K562 (cell line): Measurements from ENCODE around the gene EEF2K. TPM values are rescaled to one million over a fixed set of nuclear protein-coding genes. Genes with fewer than 3 reads are reported as not detected.
A peak's percentile ranks its signal among the peaks of the same experiment; 100 is the strongest.

Experiments
- ARID4B ChIP-seq: sonication (generic); formaldehyde crosslinking; IDR thresholded peaks from 2 replicates; pipeline ENCODE4 v1.8.0; 2022; ENCODE audit warnings: mild to moderate bottlenecking, missing genetic modification reagents
- CAMTA2 ChIP-seq: fragments of 250-450 bp; sonication (Bioruptor Pico); conservative IDR thresholded peaks from 2 replicates; pipeline ENCODE4 v1.5.1; 2022
- CBX5 ChIP-seq: IDR thresholded peaks from 2 replicates; pipeline ENCODE4 v1.6.1; 2014; ENCODE audit warnings: low read depth, borderline replicate concordance
- DDX20 ChIP-seq: fragments of 450-650 bp; IDR thresholded peaks from 2 replicates; pipeline ENCODE4 v1.6.1; 2016; ENCODE audit warnings: missing genetic modification characterization, low read depth, mild to moderate bottlenecking, missing compliant biosample characterization, moderate library complexity
- KAT2B ChIP-seq: IDR thresholded peaks from one replicate; pipeline ENCODE4 v1.6.1; 2012; ENCODE audit warnings: low read depth, mild to moderate bottlenecking, control low read depth, inconsistent platforms, low read length, moderate library complexity
- NFYB ChIP-seq: IDR thresholded peaks from 2 replicates; pipeline ENCODE4 v1.6.1; 2011; ENCODE audit warnings: mild to moderate bottlenecking, moderate library complexity; ENCODE audit not compliant: insufficient read length; ENCODE audit errors: extremely low read depth
- POU5F1 ChIP-seq: fragments of 150-350 bp; IDR thresholded peaks from 2 replicates; pipeline ENCODE4 v1.6.1; 2014; ENCODE audit warnings: borderline replicate concordance, low read length, low read depth, mild to moderate bottlenecking; ENCODE audit not compliant: partially characterized antibody
- PTBP1 ChIP-seq: fragments of 200-400 bp; formaldehyde crosslinking; IDR thresholded peaks from 2 replicates; pipeline ENCODE4 v1.6.1; 2017; ENCODE audit warnings: low read depth, low read length
- RREB1 ChIP-seq: fragments of 250-450 bp; sonication (Bioruptor Pico); IDR thresholded peaks from 2 replicates; pipeline ENCODE4 v1.4.0; 2020
- SNIP1 ChIP-seq: fragments of 450-650 bp; IDR thresholded peaks from 2 replicates; pipeline ENCODE4 v1.7.1; 2017; ENCODE audit warnings: low read depth, mild to moderate bottlenecking
- TARDBP ChIP-seq: fragments of 450-650 bp; IDR thresholded peaks from 2 replicates; pipeline ENCODE4 v1.6.1; 2016
- USF1 ChIP-seq: sonication (generic); formaldehyde crosslinking; IDR thresholded peaks from 2 replicates; pipeline ENCODE4 v1.9.0; 2022; ENCODE audit warnings: mild to moderate bottlenecking, missing genetic modification reagents
- ZNF280A ChIP-seq: fragments of 450-650 bp; IDR thresholded peaks from 2 replicates; pipeline ENCODE4 v1.6.1; 2018; ENCODE audit warnings: mild to moderate bottlenecking, low read depth; ENCODE audit not compliant: partially characterized antibody
- ZNF324 ChIP-seq: fragments of 250-450 bp; sonication (Bioruptor Pico); IDR thresholded peaks from 2 replicates; pipeline ENCODE4 v1.4.0; 2020; ENCODE audit warnings: mild to moderate bottlenecking
- ZNF77 ChIP-seq: fragments of 250-450 bp; sonication (Bioruptor Pico); IDR thresholded peaks from 2 replicates; pipeline ENCODE4 v1.5.0; 2020
- polyA plus RNA-seq, 8 experiments: library from polyadenylated mRNA; depleted of rRNA in 4 of 8; stranded (reverse) in 5 of 8; unstranded in 3 of 8; fragments of >200 nt; fragmentation: Nextera tagmentation in 2 of 8; fragmentation: Illumina TruSeq in 1 of 8; extraction: Ambion mirVana in 2 of 8; extraction: Trizol in 1 of 8; gene quantifications; 2 replicates each; pipeline versions ENCODE4 v1.2.1 to v1.2.3, GENCODE V29; 2011 to 2014; ENCODE audit warnings: inconsistent platforms in 1 of 8, missing spikeins in 1 of 8
- total RNA-seq, 7 experiments: library from RNA; depleted of rRNA in 6 of 7; stranded (reverse); fragments of >200 nt in 6 of 7; fragmentation: Illumina TruSeq in 2 of 7; extraction: Trizol in 2 of 7; gene quantifications; 2 replicates each; pipeline versions ENCODE4 v1.2.1 to v1.2.3, GENCODE V29; 2011 to 2021; ENCODE audit warnings: low replicate concordance in 1 of 7

EEF2K gene
- total and polyA plus RNA-seq, 9 of the 15 experiments (the other 6 are each of a cell fraction or from before 2014, with no cell fraction given), result 3.0 to 35.2 (median 12.2) TPM

GRCh38 chr16:22190776-22191531, 15.1 kb upstream of the EEF2K start (continued):
- TF ChIP-seq CAMTA2 (CRISPR knock-in tag) (no peak), CBX5 (no peak), ARID4B (CRISPR knock-in tag) (peak; percentile 18; the same call in 1 of the 2 replicates), ZNF324 (CRISPR knock-in tag) (no peak), DDX20 (tag) (no peak), ZNF280A (no peak), PTBP1 (0 out of 2 replicates have a peak, but pooled peaks have one; percentile 27), SNIP1 (no peak), KAT2B (no peak), TARDBP (no peak), ZNF77 (CRISPR knock-in tag) (no peak), NFYB (no peak), RREB1 (CRISPR knock-in tag) (no peak), USF1 (CRISPR knock-in tag) (peak; percentile 49; the same call in 1 of the 2 replicates), POU5F1 (no peak)
